Measurements from ENCODE around the gene WNT8B. TPM values are rescaled to one million over a fixed set of nuclear protein-coding genes. Genes with fewer than 3 reads are reported as not detected.

WNT8B gene
- total and polyA plus RNA-seq, 10 of the 15 experiments (the other 5 are each of a cell fraction or from before 2014, with no cell fraction given): not detected

DNA sequence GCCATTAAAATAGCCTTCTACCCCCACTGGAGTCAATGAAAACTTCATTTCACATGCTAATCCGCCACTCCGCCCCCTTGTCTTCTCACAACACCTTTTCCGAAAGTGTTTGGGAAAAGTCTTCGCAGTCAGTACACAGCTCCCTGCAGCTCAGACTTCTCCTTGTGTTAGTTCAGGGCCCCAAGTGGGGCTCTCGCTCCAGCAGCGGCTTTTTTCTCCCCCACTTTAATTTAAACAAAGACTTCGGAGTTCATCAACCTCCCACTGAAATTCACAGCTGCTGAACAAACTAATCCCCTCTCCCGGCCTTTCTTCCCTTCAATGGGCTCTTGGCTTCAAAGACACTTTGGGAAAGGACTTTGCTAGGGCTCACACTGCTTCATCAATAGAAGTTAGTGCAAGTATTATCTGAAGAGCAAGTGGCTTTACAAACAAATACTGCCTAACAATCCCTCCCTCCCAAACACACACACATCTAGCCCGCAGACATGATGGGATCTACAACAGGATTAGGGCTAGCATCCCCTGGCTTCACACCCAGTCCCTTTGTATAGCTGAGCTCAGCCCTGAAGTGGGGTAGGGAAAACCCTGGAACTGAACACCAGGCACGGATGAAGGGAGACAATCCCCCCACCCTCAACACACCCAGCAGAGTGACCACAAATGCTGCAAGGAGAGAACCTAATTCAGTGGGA is 23.1 kb downstream of the WNT8B start (continued):
- TF ChIP-seq, protein P1, sequence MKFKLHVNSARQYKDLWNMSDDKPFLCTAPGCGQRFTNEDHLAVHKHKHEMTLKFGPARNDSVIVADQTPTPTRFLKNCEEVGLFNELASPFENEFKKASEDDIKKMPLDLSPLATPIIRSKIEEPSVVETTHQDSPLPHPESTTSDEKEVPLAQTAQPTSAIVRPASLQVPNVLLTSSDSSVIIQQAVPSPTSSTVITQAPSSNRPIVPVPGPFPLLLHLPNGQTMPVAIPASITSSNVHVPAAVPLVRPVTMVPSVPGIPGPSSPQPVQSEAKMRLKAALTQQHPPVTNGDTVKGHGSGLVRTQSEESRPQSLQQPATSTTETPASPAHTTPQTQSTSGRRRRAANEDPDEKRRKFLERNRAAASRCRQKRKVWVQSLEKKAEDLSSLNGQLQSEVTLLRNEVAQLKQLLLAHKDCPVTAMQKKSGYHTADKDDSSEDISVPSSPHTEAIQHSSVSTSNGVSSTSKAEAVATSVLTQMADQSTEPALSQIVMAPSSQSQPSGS (IDR thresholded peaks at IDR 0.05; ENCODE audit: low read length): no peak
- no peak for TF ChIP-seq MEF2A (IDR thresholded peaks at IDR 0.05; ENCODE audit: insufficient read depth, low read depth, low read length)
- TF ChIP-seq POLR2AphosphoS5 (IDR thresholded peaks at IDR 0.05; ENCODE audit: low read length): no peak
- TF ChIP-seq ZNF24 (IDR thresholded peaks at IDR 0.05): no peak

DNA sequence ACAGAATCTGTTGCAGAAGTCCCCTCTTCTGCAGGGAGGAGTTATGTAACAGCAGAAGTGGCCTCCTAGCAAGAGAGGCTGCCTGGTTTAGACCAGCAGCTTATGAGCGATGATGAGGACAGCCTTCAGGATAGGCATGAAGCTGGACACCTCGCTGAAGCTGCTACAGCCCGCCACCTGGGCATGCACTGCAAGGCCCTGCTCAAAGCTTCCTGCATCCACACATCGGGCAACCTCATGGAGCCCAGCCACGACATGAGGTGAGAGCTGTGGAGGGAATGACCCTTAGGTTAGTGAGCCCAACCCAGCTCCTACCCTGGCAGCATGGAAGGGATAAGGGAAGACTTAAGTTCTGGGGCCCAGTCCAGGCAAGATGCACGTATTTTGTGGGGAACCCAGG is 24.7 kb downstream of the WNT8B start:
- Histone ChIP-seq H3K36me3 (ENCODE audit: control insufficient read depth in 2 of 2, insufficient read depth in 2 of 2, low read length in 1 of 2) (peaks cover 5 to 14% of the 10 kb centered on the region in 2 experiments; a peak in 3 of 4 replicates), H3K27ac (ENCODE audit: control insufficient read depth, insufficient read depth) (no peak overlapping the region), H3K27me3 (replicated peaks in 1 of 2; ENCODE audit: control insufficient read depth in 2 of 2, insufficient read depth in 2 of 2, low read length in 1 of 2) (0 out of 4 replicates have a peak, but pooled peaks cover 0 to 3% of the 10 kb centered on the region in 2 experiments), H3K4me1 (ENCODE audit: control insufficient read depth, insufficient read depth, low read length) (no peaks in the 10 kb centered on the region; the same call in 1 of the 2 replicates), H3K4me2 (ENCODE audit: control insufficient read depth, insufficient read depth) (no peak overlapping the region), H3K4me3 (no peak overlapping the region), H4K20me1 (ENCODE audit: control insufficient read depth, insufficient read depth) (no peaks in the 10 kb centered on the region), H3K79me2 (ENCODE audit: control insufficient read depth, insufficient read depth, low read length) (no peaks in the 10 kb centered on the region), H3K9me3 (replicated peaks; ENCODE audit: control insufficient read depth, insufficient read depth, low read length) (no peaks in the 10 kb centered on the region), H3K9ac (ENCODE audit: control insufficient read depth, insufficient read depth, low read length) (no peak overlapping the region), H2AFZ (ENCODE audit: control insufficient read depth, low read depth, low read length) (no peak overlapping the region)
- DNase-seq (ENCODE audit: low read depth, low spot score) (no peak), FAIRE-seq (no peak), ATAC-seq (no peak)
- WGBS (ENCODE audit: insufficient coverage, insufficient replicate concordance, low lambda C conversion rate, missing lambda C conversion rate): 75% methylated on average over 6 of the region's 6 CpGs
- POLR2A ChIA-PET: interaction anchor here (0.5 kb wide), 1 partner anchor 9 kb away, joined by 5 read pairs; no protein-coding TSS in a partner anchor
- SMC1A ChIA-PET (ENCODE audit: uncharacterized antibody, unreplicated experiment): no interaction called here
- RAD21 ChIA-PET (ENCODE audit: unreplicated experiment): no interaction called here
- intact Hi-C loops (cut with micrococcal nuclease; ENCODE audit: unreplicated experiment): no loop called here
- in situ Hi-C loops (cut with MboI): no loop called here
- BruUV-seq (replicated peaks): no TSS peak
- CTCF ChIA-PET: no interaction called here
- TF ChIP-seq DPF2 (IDR thresholded peaks at IDR 0.05): no peak
- TF ChIP-seq, protein P2, sequence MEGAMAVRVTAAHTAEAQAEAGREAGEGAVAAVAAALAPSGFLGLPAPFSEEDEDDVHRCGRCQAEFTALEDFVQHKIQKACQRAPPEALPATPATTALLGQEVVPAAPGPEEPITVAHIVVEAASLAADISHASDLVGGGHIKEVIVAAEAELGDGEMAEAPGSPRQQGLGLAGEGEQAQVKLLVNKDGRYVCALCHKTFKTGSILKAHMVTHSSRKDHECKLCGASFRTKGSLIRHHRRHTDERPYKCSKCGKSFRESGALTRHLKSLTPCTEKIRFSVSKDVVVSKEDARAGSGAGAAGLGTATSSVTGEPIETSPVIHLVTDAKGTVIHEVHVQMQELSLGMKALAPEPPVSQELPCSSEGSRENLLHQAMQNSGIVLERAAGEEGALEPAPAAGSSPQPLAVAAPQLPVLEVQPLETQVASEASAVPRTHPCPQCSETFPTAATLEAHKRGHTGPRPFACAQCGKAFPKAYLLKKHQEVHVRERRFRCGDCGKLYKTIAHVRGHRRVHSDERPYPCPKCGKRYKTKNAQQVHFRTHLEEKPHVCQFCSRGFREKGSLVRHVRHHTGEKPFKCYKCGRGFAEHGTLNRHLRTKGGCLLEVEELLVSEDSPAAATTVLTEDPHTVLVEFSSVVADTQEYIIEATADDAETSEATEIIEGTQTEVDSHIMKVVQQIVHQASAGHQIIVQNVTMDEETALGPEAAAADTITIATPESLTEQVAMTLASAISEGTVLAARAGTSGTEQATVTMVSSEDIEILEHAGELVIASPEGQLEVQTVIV (IDR thresholded peaks at IDR 0.05; ENCODE audit: borderline replicate concordance, partially characterized antibody): no peak
- TF ChIP-seq ETV6 (conservative IDR thresholded peaks at IDR 0.05 in 1 of 2, IDR thresholded peaks at IDR 0.05 in 1 of 2; ENCODE audit: borderline replicate concordance in 1 of 2, low read depth in 1 of 2): no peak
- no peak for TF ChIP-seq EP300 (IDR thresholded peaks at IDR 0.05; ENCODE audit: borderline replicate concordance in 1 of 2, control insufficient read depth in 1 of 2, low read depth in 2 of 2, low read length in 2 of 2)
- TF ChIP-seq BHLHE40 (IDR thresholded peaks at IDR 0.05; ENCODE audit: borderline replicate concordance in 1 of 2, low read depth in 2 of 2, low read length in 1 of 2): no peak
- TF ChIP-seq CHD1 (IDR thresholded peaks at IDR 0.05; ENCODE audit: low read depth, low read length): no peak
- TF ChIP-seq PAX8 (IDR thresholded peaks at IDR 0.05): no peak
- TF ChIP-seq, protein P3, sequence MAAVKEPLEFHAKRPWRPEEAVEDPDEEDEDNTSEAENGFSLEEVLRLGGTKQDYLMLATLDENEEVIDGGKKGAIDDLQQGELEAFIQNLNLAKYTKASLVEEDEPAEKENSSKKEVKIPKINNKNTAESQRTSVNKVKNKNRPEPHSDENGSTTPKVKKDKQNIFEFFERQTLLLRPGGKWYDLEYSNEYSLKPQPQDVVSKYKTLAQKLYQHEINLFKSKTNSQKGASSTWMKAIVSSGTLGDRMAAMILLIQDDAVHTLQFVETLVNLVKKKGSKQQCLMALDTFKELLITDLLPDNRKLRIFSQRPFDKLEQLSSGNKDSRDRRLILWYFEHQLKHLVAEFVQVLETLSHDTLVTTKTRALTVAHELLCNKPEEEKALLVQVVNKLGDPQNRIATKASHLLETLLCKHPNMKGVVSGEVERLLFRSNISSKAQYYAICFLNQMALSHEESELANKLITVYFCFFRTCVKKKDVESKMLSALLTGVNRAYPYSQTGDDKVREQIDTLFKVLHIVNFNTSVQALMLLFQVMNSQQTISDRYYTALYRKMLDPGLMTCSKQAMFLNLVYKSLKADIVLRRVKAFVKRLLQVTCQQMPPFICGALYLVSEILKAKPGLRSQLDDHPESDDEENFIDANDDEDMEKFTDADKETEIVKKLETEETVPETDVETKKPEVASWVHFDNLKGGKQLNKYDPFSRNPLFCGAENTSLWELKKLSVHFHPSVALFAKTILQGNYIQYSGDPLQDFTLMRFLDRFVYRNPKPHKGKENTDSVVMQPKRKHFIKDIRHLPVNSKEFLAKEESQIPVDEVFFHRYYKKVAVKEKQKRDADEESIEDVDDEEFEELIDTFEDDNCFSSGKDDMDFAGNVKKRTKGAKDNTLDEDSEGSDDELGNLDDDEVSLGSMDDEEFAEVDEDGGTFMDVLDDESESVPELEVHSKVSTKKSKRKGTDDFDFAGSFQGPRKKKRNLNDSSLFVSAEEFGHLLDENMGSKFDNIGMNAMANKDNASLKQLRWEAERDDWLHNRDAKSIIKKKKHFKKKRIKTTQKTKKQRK (IDR thresholded peaks at IDR 0.05; ENCODE audit: low read depth, low read length): no peak
- TF ChIP-seq SIN3A (IDR thresholded peaks at IDR 0.05; ENCODE audit: low read depth, low read length): no peak
- TF ChIP-seq TCF12 (IDR thresholded peaks at IDR 0.05; ENCODE audit: low read depth, low read length): no peak
- no peak for TF ChIP-seq ZZZ3 (IDR thresholded peaks at IDR 0.05; ENCODE audit: control insufficient read depth, insufficient read length, low read depth)

All from GM12878 (cell line).